22Rv1 (cell line): Measurements from ENCODE around the gene FSIP1.

Source experiments
- H3K27ac ChIP-seq: fragments of 450-650 bp; 2 replicates; pipeline ENCODE4 v1.5.1; 2017
- CTCF ChIP-seq: fragments of 450-650 bp; IDR thresholded peaks from 2 replicates; pipeline ENCODE4 v1.5.1; 2017; ENCODE audit warnings: mild to moderate bottlenecking
- ZFX ChIP-seq: fragments of 450-650 bp; IDR thresholded peaks from 2 replicates; pipeline ENCODE4 v1.6.1; 2017; ENCODE audit warnings: antibody characterized with exemption, borderline replicate concordance

Gene FSIP1

GRCh38 chr15:39670687-39671086 is 112.0 kb downstream of the FSIP1 start:
- no peak for TF ChIP-seq ZFX
- no peak for TF ChIP-seq CTCF
- H3K27ac ChIP-seq, result no peak overlapping the region

- H3K27ac ChIP-seq, result no peak overlapping the region
- no peak for TF ChIP-seq ZFX
- no peak for TF ChIP-seq CTCF
These were observed 113.0 kb downstream of the FSIP1 start for GRCh38 chr15:39669661-39670060.

GRCh38 chr15:39669241-39669640 is 113.4 kb downstream of the FSIP1 start:
- H3K27ac ChIP-seq, result no peak overlapping the region
- no peak for TF ChIP-seq CTCF
- TF ChIP-seq ZFX, result no peak

- TF ChIP-seq CTCF (no peak), ZFX (no peak)
- H3K27ac ChIP-seq, result no peak overlapping the region
These were observed 114.2 kb downstream of the FSIP1 start for GRCh38 chr15:39668457-39668856.

- no peak for TF ChIP-seq CTCF
- TF ChIP-seq ZFX, result no peak
- no peak overlapping the region for H3K27ac ChIP-seq
These were observed 115.1 kb downstream of the FSIP1 start for GRCh38 chr15:39667382-39668127.

- TF ChIP-seq ZFX (no peak), CTCF (no peak)
- no peak overlapping the region for H3K27ac ChIP-seq
These were observed 116.0 kb downstream of the FSIP1 start for GRCh38 chr15:39666677-39667076.

GRCh38 chr15:39665629-39666250 is 116.9 kb downstream of the FSIP1 start:
- H3K27ac ChIP-seq, result no peak overlapping the region
- no peak for TF ChIP-seq CTCF
- TF ChIP-seq ZFX, result no peak
